AG09309 (cell line): Measurements from ENCODE around the gene SEPTIN12.

Experiments
- DNase-seq: peaks from one replicate; pipeline ENCODE4 v3.0.0-alpha.2; 2010; ENCODE audit warnings: low read depth
- H3K4me3 ChIP-seq: 2 replicates; pipeline ENCODE4 v1.5.1; 2011; ENCODE audit warnings: mild to moderate bottlenecking, low read depth, low read length, moderate library complexity; ENCODE audit not compliant: control insufficient read depth
- CTCF ChIP-seq: IDR thresholded peaks from 2 replicates; pipeline ENCODE4 v1.5.1; 2011; ENCODE audit warnings: mild to moderate bottlenecking, low read depth, low read length, inconsistent platforms; ENCODE audit not compliant: insufficient read depth, control insufficient read depth; ENCODE audit errors: missing control alignments

SEPTIN12 gene

GRCh38 chr16:4803898-4804762, 16.0 kb upstream of the SEPTIN12 start:
- no peak overlapping the region for H3K4me3 ChIP-seq
- TF ChIP-seq CTCF, result no peak
- no peak for DNase-seq

- no peak for DNase-seq
Observed at GRCh38 chr16:4803401-4803844, 15.3 kb upstream of the SEPTIN12 start.

GRCh38 chr16:4802659-4803287, 14.6 kb upstream of the SEPTIN12 start:
- H3K4me3 ChIP-seq, result peak overlapping the region; percentile 50
- no peak for TF ChIP-seq CTCF
- peak; percentile 61 for DNase-seq

More at GRCh38 chr16:4803401-4803844, 15.3 kb upstream of the SEPTIN12 start:
- no peak overlapping the region for H3K4me3 ChIP-seq
- no peak for TF ChIP-seq CTCF

GRCh38 chr16:4801962-4802658, 14.0 kb upstream of the SEPTIN12 start, which contains the start of gene ROGDI:
ROGDI (minus strand) TSS chr16:4802633; CDS start chr16:4802571, 62 bp downstream.
- DNase-seq, result no peak
- H3K4me3 ChIP-seq, result peak within 1 kb of the TSS; percentile 50
- TF ChIP-seq CTCF, result no peak

- no peak for DNase-seq
- no peak for TF ChIP-seq CTCF
- H3K4me3 ChIP-seq, result peak overlapping the region; percentile 50
Observed at GRCh38 chr16:4801051-4801961, 13.2 kb upstream of the SEPTIN12 start.
